GM21367 (cell line): Measurements from ENCODE around the gene SEMA4G.

Experiments used
- ATAC-seq: cut with Tn5 transposase; IDR thresholded peaks from one replicate; pipeline ENCODE4 v1.9.1; 2021; ENCODE audit not compliant: unreplicated experiment

The SEMA4G gene, protein sequence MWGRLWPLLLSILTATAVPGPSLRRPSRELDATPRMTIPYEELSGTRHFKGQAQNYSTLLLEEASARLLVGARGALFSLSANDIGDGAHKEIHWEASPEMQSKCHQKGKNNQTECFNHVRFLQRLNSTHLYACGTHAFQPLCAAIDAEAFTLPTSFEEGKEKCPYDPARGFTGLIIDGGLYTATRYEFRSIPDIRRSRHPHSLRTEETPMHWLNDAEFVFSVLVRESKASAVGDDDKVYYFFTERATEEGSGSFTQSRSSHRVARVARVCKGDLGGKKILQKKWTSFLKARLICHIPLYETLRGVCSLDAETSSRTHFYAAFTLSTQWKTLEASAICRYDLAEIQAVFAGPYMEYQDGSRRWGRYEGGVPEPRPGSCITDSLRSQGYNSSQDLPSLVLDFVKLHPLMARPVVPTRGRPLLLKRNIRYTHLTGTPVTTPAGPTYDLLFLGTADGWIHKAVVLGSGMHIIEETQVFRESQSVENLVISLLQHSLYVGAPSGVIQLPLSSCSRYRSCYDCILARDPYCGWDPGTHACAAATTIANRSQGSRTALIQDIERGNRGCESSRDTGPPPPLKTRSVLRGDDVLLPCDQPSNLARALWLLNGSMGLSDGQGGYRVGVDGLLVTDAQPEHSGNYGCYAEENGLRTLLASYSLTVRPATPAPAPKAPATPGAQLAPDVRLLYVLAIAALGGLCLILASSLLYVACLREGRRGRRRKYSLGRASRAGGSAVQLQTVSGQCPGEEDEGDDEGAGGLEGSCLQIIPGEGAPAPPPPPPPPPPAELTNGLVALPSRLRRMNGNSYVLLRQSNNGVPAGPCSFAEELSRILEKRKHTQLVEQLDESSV

GRCh38 chr10:100969187-100970075, at the start of gene SEMA4G:
Gene SEMA4G, plus strand, starts transcription at chr10:100969504. Its CDS starts 3,409 bp downstream, at chr10:100972913.
- ATAC-seq = no peak

DNA sequence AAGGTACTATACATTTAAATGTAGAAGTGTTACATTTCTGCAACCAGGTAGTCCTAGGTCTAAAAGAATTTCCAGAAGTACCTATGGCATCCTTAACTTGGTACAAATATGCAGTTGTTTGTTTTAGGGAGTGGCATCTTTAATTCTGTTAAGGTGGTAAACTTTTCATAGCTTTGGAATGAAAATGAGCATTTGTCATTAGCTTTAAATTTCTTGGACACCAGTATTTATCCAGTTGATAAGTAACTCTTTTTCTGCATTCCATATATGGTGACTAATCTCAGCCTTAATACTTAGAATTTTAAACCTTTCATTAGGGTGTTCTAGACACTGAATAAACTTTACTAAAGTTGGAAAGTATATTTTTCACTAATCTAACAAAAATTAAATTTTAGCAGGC, 45.7 kb upstream of the SEMA4G start:
- ATAC-seq = no peak

GRCh38 chr10:100927266-100927665, 42.0 kb upstream of the SEMA4G start:
- no peak for ATAC-seq

- no peak for ATAC-seq
These were observed 41.3 kb upstream of the SEMA4G start for GRCh38 chr10:100928039-100928438.

- no peak for ATAC-seq
These were observed 38.9 kb upstream of the SEMA4G start for GRCh38 chr10:100930368-100930767.

DNA sequence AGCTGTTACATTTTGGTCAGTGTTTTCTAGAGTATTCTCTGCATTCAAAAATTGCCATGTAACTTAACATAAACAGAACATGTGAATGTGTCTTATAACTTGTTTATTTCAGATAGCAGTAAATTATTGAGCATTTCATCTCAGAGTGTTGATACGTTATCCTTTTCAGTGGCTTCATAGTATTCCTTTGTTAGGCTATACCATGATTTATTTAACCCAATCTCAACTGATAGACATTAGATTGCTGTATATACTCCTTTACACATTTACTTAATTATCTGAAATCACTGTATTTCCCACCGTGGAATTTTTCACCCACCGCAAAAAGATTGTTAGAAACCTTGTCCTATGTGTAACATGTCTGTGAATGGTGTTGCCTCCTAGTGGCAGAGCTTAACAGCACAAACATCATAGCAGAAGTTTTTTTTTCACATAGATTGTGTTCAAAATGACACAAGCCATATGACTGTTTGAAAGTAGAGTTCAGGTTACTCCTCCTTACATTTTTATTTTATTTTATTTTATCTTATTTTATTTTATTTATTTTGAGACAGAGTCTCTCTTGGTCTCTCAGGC, 35.1 kb upstream of the SEMA4G start:
- no peak for ATAC-seq

- ATAC-seq = no peak
These were observed 29.4 kb upstream of the SEMA4G start for GRCh38 chr10:100939763-100940344.

DNA sequence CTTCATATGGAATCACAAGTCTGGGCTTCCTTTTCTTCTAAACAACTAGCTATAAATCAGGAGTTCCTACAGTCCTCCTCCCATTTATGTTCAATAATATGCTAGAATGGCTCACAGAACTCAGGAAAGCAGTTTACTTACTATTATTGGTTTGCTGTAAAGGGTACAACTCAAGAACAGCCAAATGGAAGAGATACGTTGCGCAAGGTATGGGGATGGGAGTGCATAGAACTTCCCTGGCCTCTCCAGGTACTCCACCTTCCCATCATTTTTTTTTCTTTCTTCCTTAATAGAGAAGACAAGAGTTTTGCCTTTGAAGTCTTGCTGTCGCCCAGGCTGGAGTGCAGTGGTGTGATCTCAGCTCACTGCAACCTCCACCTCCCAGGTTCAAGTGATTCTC, 27.1 kb upstream of the SEMA4G start:
- no peak for ATAC-seq

GRCh38 chr10:100943508-100943907, 25.8 kb upstream of the SEMA4G start:
- no peak for ATAC-seq

DNA sequence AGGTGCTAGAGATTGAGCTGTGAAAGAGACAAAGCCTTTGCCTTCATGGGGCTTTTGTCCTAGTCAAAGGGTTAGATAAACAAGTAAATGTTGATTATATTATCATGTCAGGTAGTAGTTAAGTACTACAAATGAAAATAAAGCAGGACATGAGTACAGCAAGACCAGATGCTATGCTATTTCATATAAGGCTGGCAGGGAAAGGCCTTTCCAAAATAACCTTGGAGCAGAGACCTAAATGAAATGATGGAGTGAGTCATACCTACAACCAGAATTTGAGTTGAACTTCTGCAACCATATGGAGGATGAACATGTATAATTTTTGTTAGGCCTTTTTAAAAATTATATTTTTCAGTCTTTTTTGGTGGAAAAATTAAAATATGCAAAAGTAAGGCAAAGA, 23.6 kb upstream of the SEMA4G start:
- no peak for ATAC-seq

GRCh38 chr10:100948916-100949315, 20.4 kb upstream of the SEMA4G start:
- ATAC-seq = no peak

DNA sequence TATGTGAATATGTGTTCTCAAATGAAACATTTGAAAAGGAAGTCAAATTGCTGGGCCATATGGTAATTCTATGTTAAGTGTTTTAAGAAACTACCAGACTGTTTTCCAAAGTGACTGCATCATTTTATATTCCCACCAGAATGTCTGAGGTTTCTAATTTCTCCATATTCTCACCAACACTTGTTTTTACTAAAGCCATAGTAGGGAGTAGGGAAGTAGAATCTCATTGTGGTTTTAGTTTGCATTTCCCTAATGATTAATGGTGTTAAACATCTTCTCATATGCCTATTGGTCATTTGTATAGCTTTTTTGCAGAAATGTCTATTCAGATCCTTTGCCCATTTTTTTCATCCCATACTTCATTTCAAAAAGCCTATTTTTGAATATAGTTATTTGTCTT, 9.1 kb upstream of the SEMA4G start:
- ATAC-seq = no peak

DNA sequence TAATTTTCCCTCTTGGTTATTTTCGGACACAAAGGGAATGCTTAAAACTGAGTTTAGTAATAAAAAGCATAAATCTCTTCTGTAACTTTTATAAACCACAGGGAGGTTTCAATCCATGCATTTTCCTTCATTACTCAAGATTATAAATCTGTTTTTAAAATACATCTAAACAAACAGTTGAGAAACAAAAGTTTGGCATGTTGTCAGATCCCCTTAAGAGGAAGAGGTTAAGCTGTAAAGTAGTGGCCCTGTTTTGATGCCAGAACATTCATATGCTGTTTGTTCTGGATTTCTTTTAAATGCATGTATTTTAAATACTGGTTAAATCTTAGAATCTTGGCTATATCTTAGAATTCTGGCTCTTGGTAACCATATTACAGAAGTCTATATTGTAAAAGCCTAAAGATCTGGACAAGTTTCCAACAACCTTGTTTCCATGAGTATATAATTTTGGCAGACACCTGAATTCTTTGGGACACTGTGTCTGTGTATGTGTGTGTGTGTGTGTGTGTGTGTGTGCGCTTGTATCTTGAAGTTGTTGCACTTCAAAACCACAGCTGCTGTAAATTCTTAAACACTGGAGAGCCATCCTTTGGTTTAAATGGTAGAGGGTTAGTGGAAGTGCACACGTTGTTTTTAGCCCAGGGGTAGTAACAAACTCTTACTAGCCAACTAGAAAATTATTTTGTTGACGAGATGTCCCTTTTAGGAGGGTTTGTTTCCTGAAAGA, 6.8 kb upstream of the SEMA4G start:
- ATAC-seq = no peak

DNA sequence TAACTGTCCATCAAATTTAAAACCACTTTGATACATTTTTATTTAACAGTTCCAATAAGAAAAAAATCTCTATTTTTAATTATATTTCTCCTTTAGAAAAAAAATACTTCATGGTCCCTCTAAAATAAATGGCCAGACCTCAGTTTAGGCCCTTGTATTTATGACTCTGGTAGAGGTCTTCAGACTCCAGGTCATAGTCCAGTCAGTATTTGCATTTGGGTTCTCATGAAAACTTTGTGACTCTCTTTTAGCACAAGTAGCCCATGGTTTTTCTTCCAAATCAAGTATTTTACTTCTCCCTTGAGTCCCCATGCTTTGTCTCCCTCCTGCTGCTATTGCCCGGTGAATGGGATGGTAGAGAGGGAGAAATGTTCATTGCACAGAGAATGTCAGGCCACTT, 5.5 kb upstream of the SEMA4G start:
- ATAC-seq = no peak

- no peak for ATAC-seq
These were observed 3.5 kb upstream of the SEMA4G start for GRCh38 chr10:100965820-100966219.

DNA sequence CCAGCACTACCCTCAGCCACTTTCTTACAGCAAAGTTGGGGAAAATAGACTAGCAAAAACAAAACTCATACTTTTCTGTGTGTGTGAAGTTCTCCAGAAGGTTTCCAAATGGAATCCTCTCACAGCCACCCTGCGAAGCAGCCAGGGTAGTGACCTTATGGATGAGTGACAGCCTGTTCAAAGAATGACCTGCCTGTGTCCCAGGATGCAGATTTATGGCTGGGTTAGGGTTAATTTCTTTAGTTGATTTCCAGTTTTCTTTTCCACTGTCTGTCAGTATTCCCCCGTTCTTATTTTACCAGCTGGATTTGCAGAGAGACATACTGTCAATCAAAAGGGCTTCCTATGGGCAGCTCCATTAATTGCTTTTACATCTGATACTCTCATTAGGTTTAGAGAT, 2.4 kb upstream of the SEMA4G start:
- no peak for ATAC-seq

DNA sequence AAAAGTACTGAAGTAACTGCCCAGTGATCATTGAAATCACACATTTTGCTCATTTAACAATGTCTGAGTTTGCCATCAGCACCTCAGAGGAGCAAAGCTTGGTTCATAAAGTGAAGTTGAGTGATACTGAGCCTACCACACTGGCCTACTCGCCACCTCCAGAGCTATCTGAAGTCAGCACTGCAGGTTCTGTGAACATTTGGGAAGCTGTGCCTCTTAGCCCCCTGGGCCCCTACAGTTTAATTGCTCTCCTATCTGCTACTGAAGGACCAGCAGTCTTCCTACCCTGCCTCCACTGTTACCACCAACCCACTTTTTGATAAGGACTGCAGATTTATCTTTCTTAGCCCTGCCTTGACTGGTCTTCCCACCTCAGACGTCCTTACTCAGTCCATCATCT, 2.0 kb upstream of the SEMA4G start:
- no peak for ATAC-seq

DNA sequence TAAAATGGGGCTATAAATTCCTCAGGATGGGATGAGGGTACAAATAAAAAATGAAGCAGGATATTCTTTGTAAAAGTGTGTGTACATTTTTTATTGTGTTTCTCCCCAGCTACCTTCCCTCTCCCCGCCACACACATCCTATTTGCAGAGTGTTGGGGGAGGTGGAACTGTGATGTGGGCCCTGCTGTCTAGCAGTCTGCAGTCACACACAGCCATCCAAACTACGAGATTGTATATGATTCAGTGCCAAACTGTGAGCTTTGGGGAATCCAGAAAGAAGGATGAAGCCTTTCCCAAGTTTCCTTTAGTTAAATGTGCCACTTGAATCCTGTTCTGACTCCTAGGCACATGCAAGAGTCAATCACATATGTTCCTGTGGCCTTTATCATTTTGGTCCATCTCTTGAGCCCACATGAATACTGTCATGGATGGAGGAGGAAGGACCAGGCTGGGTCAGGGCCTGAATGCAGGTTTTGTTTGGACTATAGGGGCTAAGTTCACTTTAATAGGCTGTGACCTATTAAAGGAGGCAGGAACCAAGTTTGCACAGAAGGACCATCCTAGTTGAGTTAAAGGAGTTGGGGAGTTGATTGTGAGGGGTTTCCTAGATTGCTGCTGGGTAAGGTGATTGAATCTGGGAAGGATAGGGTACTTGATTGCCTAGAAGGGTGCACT, 1.1 kb upstream of the SEMA4G start:
- ATAC-seq = no peak

GRCh38 chr10:100968863-100969186, 479 bp upstream of the SEMA4G start:
- ATAC-seq = no peak
